MCF 10A (cell line): ENCODE data around the gene ATG4D. TPM values are rescaled to one million over a fixed set of nuclear protein-coding genes. Genes with fewer than 3 reads are reported as not detected.

ENCODE experiments used
- BruUV-seq: library from RNA; stranded (reverse); fragments of 400-500 nt; replicated peaks from 2 replicates; lab custom pipeline; 2021; lab: Mats Ljungman, UMichigan
- CTCF ChIA-PET: fragments of 300-600 bp; sonication (Branson Sonifier 250); formaldehyde crosslinking; extraction: SDS; loops from one replicate; lab custom pipeline; 2021; ENCODE audit warnings: antibody characterized with exemption, inconsistent platforms; lab: Yijun Ruan, JAX
- POLR2A ChIA-PET: fragments of 300-600, 350-650 bp; sonication (Branson Sonifier 250); formaldehyde crosslinking; extraction: SDS; loops from one replicate; lab custom pipeline; 2020; ENCODE audit warnings: antibody characterized with exemption, inconsistent platforms; lab: Yijun Ruan, JAX
- DNase-seq: peaks from one replicate; pipeline ENCODE4 v3.0.0-alpha.2; 2018; ENCODE audit not compliant: unreplicated experiment
- H3K27ac Mint-ChIP-seq: one replicate; pipeline ENCODE4 v1.8.0; 2022; ENCODE audit warnings: mild to moderate bottlenecking, low read depth, mixed read lengths; ENCODE audit not compliant: unreplicated experiment
- H3K27me3 Mint-ChIP-seq: one replicate; pipeline ENCODE4 v1.8.0; 2022; ENCODE audit warnings: mixed read lengths; ENCODE audit not compliant: insufficient read depth, unreplicated experiment
- H3K36me3 Mint-ChIP-seq: one replicate; pipeline ENCODE4 v1.8.0; 2022; ENCODE audit warnings: mild to moderate bottlenecking, moderate library complexity, mixed read lengths; ENCODE audit not compliant: insufficient read depth, unreplicated experiment
- H3K4me1 Mint-ChIP-seq: one replicate; pipeline ENCODE4 v1.8.0; 2022; ENCODE audit warnings: mixed read lengths; ENCODE audit not compliant: insufficient read depth, unreplicated experiment
- H3K4me3 Mint-ChIP-seq: one replicate; pipeline ENCODE4 v1.8.0; 2022; ENCODE audit warnings: mild to moderate bottlenecking, moderate library complexity, mixed read lengths; ENCODE audit not compliant: unreplicated experiment
- H3K9me3 Mint-ChIP-seq: one replicate; pipeline ENCODE4 v1.8.0; 2022; ENCODE audit warnings: mixed read lengths; ENCODE audit not compliant: unreplicated experiment
- CTCF ChIP-seq: fragments of 200-600 bp; IDR thresholded peaks from one replicate; pipeline ENCODE4 v1.8.0; 2022; ENCODE audit warnings: antibody characterized with exemption, mild to moderate bottlenecking; ENCODE audit not compliant: unreplicated experiment
- intact Hi-C: fragments of 100-400 bp; cut with micrococcal nuclease; formaldehyde crosslinking; loops from 2 replicates; pipeline ENCODE4 v1.14.1; 2022
- total RNA-seq: library from RNA; stranded (reverse); gene quantifications from 2 replicates; pipeline ENCODE4 v1.2.3, GENCODE V29; 2022

The ATG4D gene
- total RNA-seq, 1 experiment from 2014 or later = 22.6 TPM

DNA sequence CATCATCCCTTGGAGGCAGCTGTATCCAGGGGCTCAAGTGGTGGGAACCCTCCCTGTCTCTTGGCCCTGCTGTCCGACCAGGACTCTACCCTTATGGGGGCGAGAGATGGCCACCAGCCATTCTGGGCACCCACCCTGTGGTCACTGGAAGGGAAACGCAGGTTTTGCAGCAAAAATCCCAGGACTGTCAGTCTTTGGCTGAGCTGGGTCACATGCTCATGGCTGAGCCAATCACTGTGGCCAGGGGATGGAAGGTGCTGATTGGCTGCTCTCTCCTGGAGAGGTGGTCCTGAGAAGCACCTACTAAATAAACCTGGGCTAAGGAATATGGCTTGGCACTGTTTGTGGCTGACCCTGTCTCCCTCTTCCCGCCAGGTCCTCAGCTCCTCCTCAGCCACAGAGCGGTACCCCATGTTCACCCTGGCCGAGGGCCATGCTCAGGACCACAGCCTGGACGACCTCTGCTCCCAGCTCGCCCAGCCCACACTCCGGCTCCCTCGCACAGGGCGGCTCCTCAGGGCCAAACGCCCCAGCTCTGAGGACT lies 8.9 kb downstream of the ATG4D start:
- ChIA-PET CTCF (interaction anchor here (0.6 to 2.9 kb wide), 17 partner anchors 10 to 116 kb away, joined by 3 to 16 read pairs (median 4); no protein-coding TSS in a partner anchor), POLR2A (interaction anchor here (1.1 to 1.5 kb wide), 4 partner anchors 8 to 165 kb away, joined by 3 to 6 read pairs (median 4); partner anchors contain the start of genes CDC37 and DNM2)
- no peaks in the 10 kb centered on the region for H3K9me3 Mint-ChIP-seq
- intact Hi-C loops = no loop called here
- peak; percentile 23 for DNase-seq
- no peak for TF ChIP-seq CTCF
- no peaks in the 10 kb centered on the region for H3K27me3 Mint-ChIP-seq
- H3K27ac Mint-ChIP-seq = no peak overlapping the region
- H3K4me1 Mint-ChIP-seq = no peaks in the 10 kb centered on the region
- no TSS peak for BruUV-seq
- H3K4me3 Mint-ChIP-seq = no peak overlapping the region
- H3K36me3 Mint-ChIP-seq = peaks cover 81% of the 10 kb centered on the region

GRCh38 chr19:10553087-10553667 lies 9.5 kb downstream of the ATG4D start:
- no peaks in the 10 kb centered on the region for H3K4me1 Mint-ChIP-seq
- BruUV-seq = TSS peak; percentile 70
- TF ChIP-seq CTCF = no peak
- ChIA-PET POLR2A (interaction anchor here (1.1 to 1.5 kb wide), 5 partner anchors 8 to 164 kb away, joined by 3 to 6 read pairs (median 3); partner anchors contain the start of genes CDC37 and DNM2), CTCF (interaction anchor here (0.6 to 2.9 kb wide), 18 partner anchors 11 to 388 kb away, joined by 3 to 16 read pairs (median 4); no protein-coding TSS in a partner anchor)
- no peak overlapping the region for H3K27ac Mint-ChIP-seq
- peaks cover 82% of the 10 kb centered on the region for H3K36me3 Mint-ChIP-seq
- no peaks in the 10 kb centered on the region for H3K27me3 Mint-ChIP-seq
- no peak overlapping the region for H3K4me3 Mint-ChIP-seq
- H3K9me3 Mint-ChIP-seq = no peaks in the 10 kb centered on the region
- intact Hi-C loops = no loop called here
- DNase-seq = no peak

- Mint-ChIP-seq H3K27me3 (no peaks in the 10 kb centered on the region), H3K27ac (peak overlapping the region; percentile 12), H3K36me3 (peaks cover 82% of the 10 kb centered on the region), H3K9me3 (no peaks in the 10 kb centered on the region), H3K4me1 (no peaks in the 10 kb centered on the region), H3K4me3 (no peak overlapping the region)
- ChIA-PET POLR2A (interaction anchor here (1.1 to 3.1 kb wide), 4 partner anchors 9 to 150 kb away, joined by 3 to 23 read pairs (median 4); partner anchors contain the start of genes CDC37, CDKN2D and KRI1), CTCF (interaction anchor here (0.6 to 1.6 kb wide), 8 partner anchors 12 to 87 kb away, joined by 3 to 5 read pairs (median 3); no protein-coding TSS in a partner anchor)
- DNase-seq = no peak
- no peak for TF ChIP-seq CTCF
- no TSS peak for BruUV-seq
- intact Hi-C loops = no loop called here
Observed at GRCh38 chr19:10553943-10554381, 10.3 kb downstream of the ATG4D start.
